ENCODE results near the gene TENM4.

Gene TENM4

GRCh38 chr11:79078999-79079398, 361.8 kb downstream of the TENM4 start:
- TF ChIP-seq NFIC (IDR thresholded peaks at IDR 0.05) (no peak), ZBTB7A (IDR thresholded peaks at IDR 0.05; ENCODE audit: low read depth) (no peak), EGR1 (IDR thresholded peaks at IDR 0.05) (no peak), TCF12 (IDR thresholded peaks at IDR 0.05; ENCODE audit: low read depth) (no peak)

GRCh38 chr11:79078456-79078855, 362.4 kb downstream of the TENM4 start:
- no peak for TF ChIP-seq MAX (IDR thresholded peaks at IDR 0.05)
- no peak for TF ChIP-seq FOXM1 (IDR thresholded peaks at IDR 0.05; ENCODE audit: borderline replicate concordance, low read depth)
- no peak for TF ChIP-seq TEAD4 (IDR thresholded peaks at IDR 0.05)
- TF ChIP-seq TCF12 (IDR thresholded peaks at IDR 0.05; ENCODE audit: low read depth): no peak

GRCh38 chr11:79077702-79078330, 363.0 kb downstream of the TENM4 start:
- TF ChIP-seq YY1 (IDR thresholded peaks at IDR 0.05; ENCODE audit: low read depth): no peak
- no peak for TF ChIP-seq MAX (IDR thresholded peaks at IDR 0.05)
- TF ChIP-seq CREB1 (IDR thresholded peaks at IDR 0.05; ENCODE audit: low read depth): no peak

GRCh38 chr11:79076526-79077115, 364.2 kb downstream of the TENM4 start:
- no peak for TF ChIP-seq TAF1 (IDR thresholded peaks at IDR 0.05; ENCODE audit: low read depth)
- no peak for TF ChIP-seq USF1 (IDR thresholded peaks at IDR 0.05)
- no peak for TF ChIP-seq MAX (IDR thresholded peaks at IDR 0.05)
- no peak for TF ChIP-seq NFIC (IDR thresholded peaks at IDR 0.05)
- TF ChIP-seq EGR1 (IDR thresholded peaks at IDR 0.05): no peak
- peak; percentile 40; the same call in 1 of the 2 replicates for TF ChIP-seq RAD21 (IDR thresholded peaks at IDR 0.05; ENCODE audit: low read depth)

GRCh38 chr11:79074547-79074946, 366.3 kb downstream of the TENM4 start:
- no peak for TF ChIP-seq USF1 (IDR thresholded peaks at IDR 0.05)
- no peak for TF ChIP-seq RAD21 (IDR thresholded peaks at IDR 0.05; ENCODE audit: low read depth)
- TF ChIP-seq REST (IDR thresholded peaks at IDR 0.05; ENCODE audit: low read depth): no peak
- no peak for TF ChIP-seq TEAD4 (IDR thresholded peaks at IDR 0.05)
- no peak for TF ChIP-seq FOXM1 (IDR thresholded peaks at IDR 0.05; ENCODE audit: borderline replicate concordance, low read depth)
- no peak for TF ChIP-seq EGR1 (IDR thresholded peaks at IDR 0.05)
- TF ChIP-seq TCF12 (IDR thresholded peaks at IDR 0.05; ENCODE audit: low read depth): no peak
- no peak for TF ChIP-seq MAX (IDR thresholded peaks at IDR 0.05)

GRCh38 chr11:79071190-79071589, 369.6 kb downstream of the TENM4 start:
- TF ChIP-seq RAD21 (IDR thresholded peaks at IDR 0.05; ENCODE audit: low read depth) (no peak), MAX (IDR thresholded peaks at IDR 0.05) (no peak), USF1 (IDR thresholded peaks at IDR 0.05) (no peak), TCF12 (IDR thresholded peaks at IDR 0.05; ENCODE audit: low read depth) (no peak), FOXM1 (IDR thresholded peaks at IDR 0.05; ENCODE audit: borderline replicate concordance, low read depth) (no peak), EP300 (IDR thresholded peaks at IDR 0.05; ENCODE audit: borderline replicate concordance) (no peak), CREB1 (IDR thresholded peaks at IDR 0.05; ENCODE audit: low read depth) (no peak), EGR1 (IDR thresholded peaks at IDR 0.05) (no peak), YY1 (IDR thresholded peaks at IDR 0.05; ENCODE audit: low read depth) (no peak), ZBTB7A (IDR thresholded peaks at IDR 0.05; ENCODE audit: low read depth) (no peak), REST (IDR thresholded peaks at IDR 0.05; ENCODE audit: low read depth) (no peak), TEAD4 (IDR thresholded peaks at IDR 0.05) (no peak), CEBPB (IDR thresholded peaks at IDR 0.05) (no peak), NFIC (IDR thresholded peaks at IDR 0.05) (no peak), TAF1 (IDR thresholded peaks at IDR 0.05; ENCODE audit: low read depth) (no peak)

Data from Ishikawa (cell line).